HAP-1 (cell line): ENCODE results near the gene LDHAL6B.
"Not testable (repeated sequence)": the region's sequence is repeated elsewhere in the genome, so short reads cannot be mapped to it uniquely, and the experiment has no call there.

Source experiments
- DNase-seq, 2 experiments: peaks; one replicate each; pipeline ENCODE4 v3.0.0-alpha.2; 2016 to 2020; ENCODE audit warnings: low spot score in 2 of 2
- H3K27me3 ChIP-seq: fragments of 250-450 bp; sonication (Bioruptor Pico); 2 replicates; pipeline ENCODE4 v1.5.1; 2020; ENCODE audit warnings: low read depth, mild to moderate bottlenecking, moderate library complexity
- H3K36me3 ChIP-seq: fragments of 250-450 bp; sonication (Bioruptor Pico); replicated peaks from 2 replicates; pipeline ENCODE4 v1.5.1; 2020; ENCODE audit warnings: mild to moderate bottlenecking
- H3K4me1 ChIP-seq: fragments of 250-450 bp; sonication (Bioruptor Pico); 2 replicates; pipeline ENCODE4 v1.5.1; 2020; ENCODE audit warnings: mild to moderate bottlenecking
- H3K4me3 ChIP-seq: fragments of 250-450 bp; sonication (Bioruptor Pico); 2 replicates; pipeline ENCODE4 v1.5.1; 2020; ENCODE audit warnings: mild to moderate bottlenecking, moderate library complexity
- H3K9me3 ChIP-seq: fragments of 250-450 bp; sonication (Bioruptor Pico); 2 replicates; pipeline ENCODE4 v1.5.1; 2020; ENCODE audit warnings: mild to moderate bottlenecking, moderate library complexity
- in situ Hi-C: fragments of 300-500 bp; cut with MboI; formaldehyde crosslinking; loops from 3 replicates; pipeline ENCODE4 v1.14.3; 2020; ENCODE audit warnings: low sequenced_read_pairs, inconsistent platforms, mixed read lengths

Gene LDHAL6B

DNA sequence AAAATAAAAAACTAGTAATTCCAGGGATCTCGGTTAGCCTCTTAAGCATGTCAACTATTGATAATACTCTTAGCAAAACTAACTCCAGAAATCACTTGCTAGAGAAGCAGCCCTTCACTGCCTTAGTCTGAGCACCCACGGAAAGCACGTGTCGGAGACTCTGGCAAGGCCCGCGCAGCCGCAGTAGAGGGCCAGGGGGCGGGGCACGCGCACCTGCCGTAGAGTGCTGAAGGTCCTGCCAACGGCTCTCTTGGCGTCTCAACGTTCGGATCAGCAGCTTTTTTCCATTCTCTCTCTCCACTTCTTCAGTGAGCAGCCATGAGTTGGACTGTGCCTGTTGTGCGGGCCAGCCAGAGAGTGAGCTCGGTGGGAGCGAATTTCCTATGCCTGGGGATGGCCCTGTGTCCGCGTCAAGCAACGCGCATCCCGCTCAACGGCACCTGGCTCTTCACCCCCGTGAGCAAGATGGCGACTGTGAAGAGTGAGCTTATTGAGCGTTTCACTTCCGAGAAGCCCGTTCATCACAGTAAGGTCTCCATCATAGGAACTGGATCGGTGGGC lies at the start of gene LDHAL6B:
TSS of gene LDHAL6B (plus strand) at position 221 of the 561 bp plus-strand sequence. CDS start at position 319, 98 bp downstream.
- no peak for DNase-seq
- H3K36me3 ChIP-seq, result 0 out of 2 replicates have a peak, but pooled peaks cover under 1% of the 10 kb centered on the region
- H3K4me3 ChIP-seq, result no peak within 1 kb of the TSS
- in situ Hi-C loops, result no loop called here
- no peaks in the 10 kb centered on the region for H3K4me1 ChIP-seq
- H3K27me3 ChIP-seq, result no peaks in the 10 kb centered on the region
- no peaks in the 10 kb centered on the region for H3K9me3 ChIP-seq

DNA sequence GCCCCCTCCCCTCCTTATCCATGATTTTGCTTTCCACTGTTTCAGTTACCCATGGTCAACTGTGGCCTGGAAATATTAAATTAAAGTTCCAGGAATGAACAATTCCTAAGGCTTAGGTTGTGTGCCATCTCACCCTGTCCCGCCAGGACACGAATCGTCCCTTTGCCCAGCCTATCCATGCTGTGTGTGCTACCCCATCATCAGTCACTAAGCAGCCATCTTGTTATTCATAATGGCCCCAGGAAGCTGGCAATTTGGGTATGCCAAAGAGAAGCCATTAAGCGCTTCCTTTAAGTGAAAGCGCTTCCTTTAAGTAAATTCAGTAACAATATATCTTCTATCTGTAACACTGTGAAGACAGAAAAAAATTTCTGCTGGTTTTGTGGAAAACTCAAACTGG lies 49.2 kb upstream of the LDHAL6B start:
- H3K36me3 ChIP-seq, result no peaks in the 10 kb centered on the region
- DNase-seq, result no peak
- H3K4me3 ChIP-seq, result no peak overlapping the region
- no peaks in the 10 kb centered on the region for H3K4me1 ChIP-seq
- no peaks in the 10 kb centered on the region for H3K9me3 ChIP-seq
- in situ Hi-C loops, result no loop called here
- H3K27me3 ChIP-seq, result no peaks in the 10 kb centered on the region

DNA sequence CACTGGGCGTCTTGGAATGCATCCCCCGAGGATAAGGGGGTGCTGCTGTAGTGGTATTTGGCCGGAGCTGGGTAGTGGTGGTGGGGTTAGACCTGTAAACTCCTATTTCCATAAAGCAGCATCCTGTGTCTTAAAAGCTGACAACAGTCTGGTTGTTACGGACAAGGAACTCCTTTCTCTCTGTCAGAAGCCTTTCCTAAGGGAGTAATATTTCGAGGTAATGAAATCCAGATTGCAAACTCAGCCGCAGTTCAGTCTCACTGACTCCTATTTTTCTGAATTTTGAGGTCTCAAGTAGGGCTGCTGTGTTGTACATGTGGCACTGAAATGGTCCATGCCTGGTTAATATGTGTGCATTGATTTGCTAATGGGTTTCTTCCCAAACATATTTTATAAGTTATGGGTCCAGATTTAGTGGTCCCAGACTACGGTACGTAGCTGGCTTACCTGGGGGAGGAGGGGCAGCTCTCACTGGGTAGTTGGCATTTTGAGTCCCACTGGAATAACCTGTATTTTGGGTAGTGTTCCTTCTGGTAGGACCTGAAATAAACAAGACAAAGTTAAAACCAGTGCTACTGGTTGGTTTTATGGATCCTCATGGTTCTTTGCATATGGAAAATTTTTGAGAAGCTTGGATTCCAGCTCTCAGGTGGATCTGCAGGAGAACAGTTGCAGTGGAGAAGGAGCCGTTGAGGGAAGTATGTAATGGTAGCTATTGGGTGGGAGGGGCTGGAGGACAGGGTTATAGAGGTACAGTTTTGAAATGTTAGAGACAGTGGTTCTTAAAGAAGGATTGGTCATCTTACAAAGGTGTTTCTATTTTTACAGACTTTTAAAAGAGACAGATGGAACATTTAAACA lies 48.6 kb upstream of the LDHAL6B start:
- no peak overlapping the region for H3K4me3 ChIP-seq

DNA sequence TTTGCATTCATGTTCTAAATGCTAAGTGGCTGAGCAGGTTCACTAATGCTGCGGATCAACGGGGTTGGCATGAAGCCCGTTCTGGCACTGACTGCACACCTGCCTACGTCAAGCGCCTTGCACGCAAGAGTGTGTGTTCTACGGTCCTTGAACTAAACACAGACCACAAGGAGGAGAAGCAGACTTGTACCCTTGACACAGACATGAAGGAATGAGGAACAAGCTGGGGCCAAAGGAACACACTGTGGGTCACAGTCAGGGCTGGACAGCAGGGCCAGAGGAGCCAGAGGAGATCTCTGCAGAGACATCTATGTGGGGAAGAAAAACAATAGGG lies 48.0 kb upstream of the LDHAL6B start:
- DNase-seq, result no peak
- Histone ChIP-seq H3K4me3 (no peak overlapping the region), H3K36me3 (no peaks in the 10 kb centered on the region), H3K4me1 (no peaks in the 10 kb centered on the region), H3K27me3 (no peaks in the 10 kb centered on the region), H3K9me3 (no peaks in the 10 kb centered on the region)
- in situ Hi-C loops, result no loop called here

More for the DNA sequence above, 48.6 kb upstream of the LDHAL6B start:
- H3K27me3 ChIP-seq, result no peaks in the 10 kb centered on the region
- no peaks in the 10 kb centered on the region for H3K4me1 ChIP-seq
- no peaks in the 10 kb centered on the region for H3K9me3 ChIP-seq
- in situ Hi-C loops, result no loop called here
- no peaks in the 10 kb centered on the region for H3K36me3 ChIP-seq
- no peak for DNase-seq

DNA sequence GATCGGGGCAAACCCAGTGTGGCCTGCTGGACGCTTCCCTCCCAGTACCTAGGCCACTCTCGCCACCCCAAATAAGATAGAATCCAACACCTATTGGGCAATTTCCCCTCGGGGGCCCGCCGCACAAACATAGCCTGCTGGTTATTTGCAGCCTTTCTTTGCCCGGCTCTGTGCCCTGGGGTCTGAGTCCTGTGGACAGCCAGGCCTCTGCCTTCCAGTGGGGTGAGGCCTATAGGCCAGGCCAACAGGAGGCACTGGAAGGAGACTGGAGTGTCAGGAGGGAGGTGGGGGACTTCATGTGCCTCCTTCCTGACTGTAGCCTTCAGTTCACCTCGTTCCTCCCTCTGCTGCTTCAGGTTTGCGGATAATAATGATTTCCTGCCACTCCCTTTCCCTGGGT lies 47.4 kb upstream of the LDHAL6B start:
- DNase-seq, result no peak
- Histone ChIP-seq H3K9me3 (no peaks in the 10 kb centered on the region), H3K4me1 (no peaks in the 10 kb centered on the region), H3K27me3 (no peaks in the 10 kb centered on the region), H3K4me3 (no peak overlapping the region), H3K36me3 (no peaks in the 10 kb centered on the region)
- in situ Hi-C loops, result no loop called here

DNA sequence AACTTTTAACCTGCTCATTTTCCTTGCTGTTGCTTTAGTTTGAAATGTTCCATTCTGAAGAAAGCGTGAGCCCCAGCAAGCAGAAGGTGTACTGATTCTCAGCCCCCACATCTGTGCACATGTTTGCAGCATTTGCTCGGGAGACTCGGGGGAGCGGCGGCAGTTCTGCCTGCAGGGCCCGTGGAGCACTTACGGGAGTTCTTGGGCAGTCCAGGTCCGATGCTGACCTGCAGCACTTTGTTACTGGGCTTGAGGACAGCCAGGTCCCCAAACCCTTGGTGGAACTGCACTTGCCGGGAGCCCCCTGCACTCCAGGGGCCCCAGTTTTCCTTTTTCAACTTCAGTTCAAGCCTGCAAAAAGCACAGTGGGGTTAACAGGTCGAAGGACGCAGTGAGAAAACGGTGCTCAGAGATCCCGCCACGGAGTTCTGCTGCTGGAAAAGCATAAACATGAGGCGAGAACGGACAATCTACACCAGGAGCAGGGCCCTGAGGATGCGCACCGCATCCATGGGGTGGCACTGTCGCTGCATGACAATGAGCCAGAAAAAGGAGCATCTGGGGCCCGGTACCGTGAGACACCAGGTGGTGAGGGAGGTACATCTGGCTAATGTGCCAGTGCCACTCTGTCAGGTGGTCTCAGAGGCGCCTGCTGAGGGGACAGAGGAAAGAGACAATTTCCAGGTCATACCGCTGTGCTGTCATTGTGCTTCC lies 45.6 kb upstream of the LDHAL6B start:
- no peaks in the 10 kb centered on the region for H3K4me1 ChIP-seq
- DNase-seq, result peak in 1 of 2 experiments; percentile 49
- H3K36me3 ChIP-seq, result no peaks in the 10 kb centered on the region
- no peak overlapping the region for H3K4me3 ChIP-seq
- no peaks in the 10 kb centered on the region for H3K27me3 ChIP-seq
- no peaks in the 10 kb centered on the region for H3K9me3 ChIP-seq
- in situ Hi-C loops, result no loop called here

DNA sequence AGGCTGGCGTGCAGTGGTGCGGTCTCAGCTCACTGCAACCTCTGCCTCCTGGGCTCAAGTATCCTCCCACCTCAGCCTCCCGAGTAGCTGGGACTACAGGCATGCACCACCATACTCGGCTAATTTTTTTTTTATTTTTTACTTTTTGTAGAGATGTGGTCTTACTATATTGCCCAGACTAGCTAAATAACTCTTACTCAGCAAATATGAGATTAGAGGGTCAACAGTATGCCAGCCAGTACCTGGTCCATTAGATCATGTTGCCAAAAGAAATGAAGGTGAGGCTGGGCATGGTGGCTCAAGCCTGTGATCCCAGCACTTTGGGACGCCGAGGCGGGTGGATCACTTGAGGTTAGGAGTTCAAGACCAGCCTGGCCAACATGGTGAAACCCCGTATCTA lies 44.6 kb upstream of the LDHAL6B start:
- not testable (repeated sequence) for H3K36me3 ChIP-seq

DNA sequence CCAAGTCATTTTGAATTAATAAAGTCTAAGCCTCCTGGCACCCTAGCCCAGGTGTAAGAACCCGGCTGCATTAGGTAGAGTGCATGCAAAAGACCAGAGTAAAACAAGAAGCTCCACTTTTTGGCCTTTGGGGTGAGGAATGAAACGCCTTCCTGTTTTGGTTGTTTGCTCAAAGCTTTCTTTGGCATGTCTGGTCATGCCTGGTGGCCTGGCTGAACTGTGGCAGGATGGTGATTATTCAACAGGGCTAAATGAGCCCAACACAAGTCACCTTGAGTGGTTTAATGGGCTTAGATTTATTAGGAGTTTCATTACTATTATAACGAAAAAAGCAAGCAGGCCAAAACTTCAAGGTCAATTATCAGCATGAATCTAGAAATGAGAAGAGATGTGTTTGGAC lies 40.9 kb upstream of the LDHAL6B start:
- H3K4me1 ChIP-seq, result no peaks in the 10 kb centered on the region
- DNase-seq, result no peak
- no peaks in the 10 kb centered on the region for H3K27me3 ChIP-seq
- no peak overlapping the region for H3K4me3 ChIP-seq
- in situ Hi-C loops, result no loop called here
- H3K36me3 ChIP-seq, result no peaks in the 10 kb centered on the region
- no peaks in the 10 kb centered on the region for H3K9me3 ChIP-seq

More for the DNA sequence above, 44.6 kb upstream of the LDHAL6B start:
- DNase-seq, H3K9me3 ChIP-seq, H3K4me1 ChIP-seq, H3K27me3 ChIP-seq, in situ Hi-C loops, H3K4me3 ChIP-seq: not testable (repeated sequence)

DNA sequence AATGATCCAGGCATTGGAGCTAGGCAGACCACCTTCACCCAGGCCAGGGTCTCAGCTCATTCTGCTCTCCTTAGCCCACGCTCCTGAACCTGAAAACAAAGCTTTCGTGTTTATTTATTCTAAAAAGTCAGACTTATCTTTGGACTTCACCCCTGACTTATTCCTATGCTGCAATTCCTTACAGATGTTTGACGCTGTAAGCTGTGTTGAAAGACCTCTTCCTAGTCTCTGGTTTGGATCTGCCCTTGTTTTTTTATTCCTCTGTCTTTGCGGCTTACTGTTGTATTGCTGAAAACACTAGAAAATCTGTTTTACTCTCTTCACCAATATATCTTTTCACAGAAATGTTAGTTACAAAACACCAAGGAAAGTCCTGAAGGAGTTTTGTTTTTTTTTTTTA lies 40.5 kb upstream of the LDHAL6B start:
- H3K36me3 ChIP-seq, result no peaks in the 10 kb centered on the region
- H3K4me3 ChIP-seq, result no peak overlapping the region
- no peak for DNase-seq
- H3K27me3 ChIP-seq, result no peaks in the 10 kb centered on the region
- H3K9me3 ChIP-seq, result no peaks in the 10 kb centered on the region
- in situ Hi-C loops, result no loop called here
- H3K4me1 ChIP-seq, result no peaks in the 10 kb centered on the region

DNA sequence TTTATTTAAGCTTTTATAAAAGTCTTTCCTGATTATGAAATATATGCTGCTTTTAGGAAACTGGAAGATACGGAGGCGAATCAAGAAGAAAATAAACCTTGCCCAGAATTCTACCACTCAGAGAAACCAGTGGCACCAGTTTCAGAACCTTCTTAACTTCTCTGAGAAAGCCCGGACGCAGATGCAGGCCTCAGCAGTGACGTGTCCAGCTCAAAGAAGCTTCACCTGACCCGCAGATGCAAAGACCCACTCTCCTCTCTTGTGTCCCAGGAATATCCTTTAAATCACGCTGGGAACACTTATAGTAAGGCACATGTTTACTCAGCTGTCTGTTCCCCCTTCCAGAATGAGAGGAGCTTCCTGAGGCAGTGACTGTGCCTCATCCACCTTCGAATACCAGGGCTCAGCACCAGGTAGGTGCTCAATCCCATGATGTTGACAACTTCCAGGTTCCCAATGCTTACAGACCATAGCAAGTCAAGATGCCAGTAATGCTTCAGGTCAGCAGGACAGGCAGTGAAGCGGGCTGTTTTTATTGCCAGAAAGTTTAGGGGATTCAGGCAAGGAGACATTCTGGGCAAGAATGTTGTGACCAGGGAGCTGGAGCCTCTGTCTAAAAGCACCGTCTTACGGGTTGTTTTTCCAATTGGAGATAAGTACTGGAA lies 39.9 kb upstream of the LDHAL6B start:
- Histone ChIP-seq H3K9me3 (no peaks in the 10 kb centered on the region), H3K36me3 (no peaks in the 10 kb centered on the region), H3K4me1 (no peaks in the 10 kb centered on the region), H3K4me3 (no peak overlapping the region), H3K27me3 (no peaks in the 10 kb centered on the region)
- in situ Hi-C loops, result no loop called here
- DNase-seq, result no peak

DNA sequence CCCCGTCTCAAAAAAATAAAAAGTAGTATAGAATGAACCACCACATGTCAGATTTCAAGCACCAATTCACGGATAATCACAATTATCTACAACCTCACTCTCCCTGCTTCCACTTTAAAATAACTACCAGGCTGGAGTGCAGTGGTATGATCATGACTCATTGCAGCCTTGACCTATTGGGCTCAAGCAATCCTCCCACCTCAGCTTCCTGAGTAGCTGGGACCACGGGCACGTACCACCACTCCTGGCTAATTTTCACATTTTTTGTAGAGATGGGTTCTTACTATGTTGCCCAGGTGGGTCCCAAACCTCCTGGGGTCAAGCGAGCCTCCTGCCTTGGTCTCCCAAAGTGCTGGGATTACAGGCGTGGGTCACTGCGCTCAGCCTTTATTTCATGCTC lies 38.1 kb upstream of the LDHAL6B start:
- Histone ChIP-seq H3K27me3 (no peaks in the 10 kb centered on the region), H3K4me1 (no peaks in the 10 kb centered on the region), H3K4me3 (no peak overlapping the region), H3K36me3 (no peaks in the 10 kb centered on the region; the same call in 1 of the 2 replicates), H3K9me3 (no peaks in the 10 kb centered on the region)
- DNase-seq, result no peak
- in situ Hi-C loops, result no loop called here

DNA sequence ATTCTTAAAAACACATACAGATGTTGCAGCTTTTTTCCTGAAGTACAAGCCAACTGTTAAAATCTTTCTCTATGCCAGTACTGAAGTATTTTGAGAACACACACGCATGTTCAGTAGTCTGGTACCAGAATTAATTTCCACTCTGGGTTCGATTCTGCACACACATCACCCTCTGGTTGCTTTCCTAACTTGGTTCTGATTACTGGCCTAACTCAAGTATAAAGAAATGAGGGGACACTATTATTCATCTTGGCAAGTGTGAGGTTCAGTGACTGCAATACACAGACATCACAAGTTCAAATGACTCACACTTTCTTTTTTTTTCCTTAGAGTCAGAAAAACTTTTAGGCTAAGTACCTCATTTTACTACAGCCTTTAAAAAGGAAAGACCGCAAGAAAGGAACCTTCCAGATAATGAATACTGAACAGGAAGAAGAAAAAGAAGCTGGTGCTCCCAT lies 37.4 kb upstream of the LDHAL6B start:
- Histone ChIP-seq H3K27me3 (no peaks in the 10 kb centered on the region), H3K4me1 (no peaks in the 10 kb centered on the region), H3K9me3 (no peaks in the 10 kb centered on the region), H3K4me3 (no peak overlapping the region), H3K36me3 (no peaks in the 10 kb centered on the region; the same call in 1 of the 2 replicates)
- DNase-seq, result no peak
- in situ Hi-C loops, result no loop called here

DNA sequence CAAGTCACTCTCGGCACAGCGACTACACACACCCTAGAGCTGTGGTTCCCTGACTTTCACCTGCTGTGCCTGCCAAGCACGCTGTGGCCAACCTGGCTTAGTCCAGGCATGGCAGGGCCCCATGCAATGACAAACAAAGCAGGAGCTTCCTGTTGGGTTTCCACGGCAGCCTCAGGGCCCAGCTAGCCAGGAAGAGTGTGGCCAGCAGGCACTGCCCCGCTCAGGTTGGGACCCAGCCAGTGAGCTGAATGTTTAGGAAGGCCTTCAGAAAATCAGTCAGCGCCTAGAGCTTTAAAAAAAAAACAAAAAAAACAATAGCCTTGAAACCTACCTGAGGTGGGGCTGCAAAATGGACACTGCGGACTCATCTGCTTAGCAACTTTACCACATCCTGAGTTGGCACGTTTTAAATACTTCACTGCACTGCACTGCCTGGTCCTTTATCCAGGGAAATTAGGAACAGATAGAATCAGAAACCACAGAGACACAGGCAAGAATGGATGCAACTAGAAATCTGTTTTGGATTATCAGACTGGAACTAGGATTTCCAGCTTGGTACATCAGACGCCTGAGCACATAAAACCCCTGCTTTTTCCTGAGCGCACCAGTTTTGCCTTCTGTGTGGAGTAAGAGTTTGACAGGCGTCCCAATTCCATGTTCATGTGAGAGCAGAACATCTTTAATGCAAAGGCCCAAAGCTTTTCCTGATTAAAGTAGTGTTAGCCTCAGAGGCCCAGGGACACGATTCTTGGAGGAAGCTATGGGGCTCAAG lies 36.2 kb upstream of the LDHAL6B start:
- Histone ChIP-seq H3K36me3 (no peaks in the 10 kb centered on the region; the same call in 1 of the 2 replicates), H3K4me3 (no peak overlapping the region), H3K9me3 (no peaks in the 10 kb centered on the region), H3K4me1 (peaks cover 6% of the 10 kb centered on the region), H3K27me3 (no peaks in the 10 kb centered on the region)
- in situ Hi-C loops, result no loop called here
- DNase-seq, result no peak
